ENCODE measurements around the gene SGK1. TPM values are rescaled to one million over a fixed set of nuclear protein-coding genes. Genes with fewer than 3 reads are reported as not detected.
"Not testable (repeated sequence)": the region's sequence is repeated elsewhere in the genome, so short reads cannot be mapped to it uniquely, and the experiment has no call there.

Gene SGK1
- total RNA-seq, 1 donor from 2014 or later = 94.3 TPM

GRCh38 chr6:134288538-134289203 is 29.2 kb downstream of the SGK1 start:
- no peak overlapping the region for H3K4me3 ChIP-seq (ENCODE audit: low read depth, low read length)
- no peaks in the 10 kb centered on the region for H3K27me3 ChIP-seq (ENCODE audit: control insufficient read depth, insufficient read depth, low read length)
- no peak for TF ChIP-seq CTCF (IDR thresholded peaks at IDR 0.05; ENCODE audit: insufficient read depth, low read length, poor library complexity, severe bottlenecking)
- no peaks in the 10 kb centered on the region for H3K36me3 ChIP-seq (ENCODE audit: control insufficient read depth, insufficient read depth, low read length)
- peak; percentile 25 for DNase-seq (ENCODE audit: low read depth)

- Histone ChIP-seq H3K36me3 (ENCODE audit: control insufficient read depth, insufficient read depth, low read length) (no peaks in the 10 kb centered on the region), H3K27me3 (ENCODE audit: control insufficient read depth, insufficient read depth, low read length) (no peaks in the 10 kb centered on the region), H3K4me3 (ENCODE audit: low read depth, low read length) (no peak overlapping the region)
- no peak for TF ChIP-seq CTCF (IDR thresholded peaks at IDR 0.05; ENCODE audit: insufficient read depth, low read length, poor library complexity, severe bottlenecking)
- DNase-seq (ENCODE audit: low read depth) = no peak
These were observed 29.9 kb downstream of the SGK1 start for GRCh38 chr6:134287859-134288537.

GRCh38 chr6:134282816-134283215 is 35.1 kb downstream of the SGK1 start:
- DNase-seq (ENCODE audit: low read depth) = no peak
- TF ChIP-seq CTCF (IDR thresholded peaks at IDR 0.05; ENCODE audit: insufficient read depth, low read length, poor library complexity, severe bottlenecking) = no peak
- H3K36me3 ChIP-seq (ENCODE audit: control insufficient read depth, insufficient read depth, low read length) = no peaks in the 10 kb centered on the region
- no peaks in the 10 kb centered on the region for H3K27me3 ChIP-seq (ENCODE audit: control insufficient read depth, insufficient read depth, low read length)
- H3K4me3 ChIP-seq (ENCODE audit: low read depth, low read length) = no peak overlapping the region

- TF ChIP-seq CTCF (IDR thresholded peaks at IDR 0.05; ENCODE audit: insufficient read depth, low read length, poor library complexity, severe bottlenecking) = no peak
These were observed 36.5 kb downstream of the SGK1 start for GRCh38 chr6:134281388-134281787.

GRCh38 chr6:134278000-134278399 is 39.9 kb downstream of the SGK1 start:
- Histone ChIP-seq H3K27me3 (ENCODE audit: control insufficient read depth, insufficient read depth, low read length) (no peaks in the 10 kb centered on the region), H3K4me3 (ENCODE audit: low read depth, low read length) (no peak overlapping the region), H3K36me3 (ENCODE audit: control insufficient read depth, insufficient read depth, low read length) (no peaks in the 10 kb centered on the region)
- DNase-seq (ENCODE audit: low read depth) = no peak
- no peak for TF ChIP-seq CTCF (IDR thresholded peaks at IDR 0.05; ENCODE audit: insufficient read depth, low read length, poor library complexity, severe bottlenecking)

More at GRCh38 chr6:134281388-134281787, 36.5 kb downstream of the SGK1 start:
- no peak for DNase-seq (ENCODE audit: low read depth)
- Histone ChIP-seq H3K4me3 (ENCODE audit: low read depth, low read length) (no peak overlapping the region), H3K27me3 (ENCODE audit: control insufficient read depth, insufficient read depth, low read length) (no peaks in the 10 kb centered on the region), H3K36me3 (ENCODE audit: control insufficient read depth, insufficient read depth, low read length) (no peaks in the 10 kb centered on the region)

GRCh38 chr6:134276891-134277377 is 41.0 kb downstream of the SGK1 start:
- H3K4me3 ChIP-seq (ENCODE audit: low read depth, low read length); H3K36me3 ChIP-seq (ENCODE audit: control insufficient read depth, insufficient read depth, low read length); H3K27me3 ChIP-seq (ENCODE audit: control insufficient read depth, insufficient read depth, low read length); DNase-seq (ENCODE audit: low read depth): not testable (repeated sequence)
